GM21360 (cell line): Measurements from ENCODE around the gene GABRA4.

ENCODE experiments used
- ATAC-seq: cut with Tn5 transposase; IDR thresholded peaks from one replicate; pipeline ENCODE4 v1.9.1; 2021; ENCODE audit warnings: mild to moderate bottlenecking, moderate library complexity; ENCODE audit not compliant: unreplicated experiment

The GABRA4 gene

DNA sequence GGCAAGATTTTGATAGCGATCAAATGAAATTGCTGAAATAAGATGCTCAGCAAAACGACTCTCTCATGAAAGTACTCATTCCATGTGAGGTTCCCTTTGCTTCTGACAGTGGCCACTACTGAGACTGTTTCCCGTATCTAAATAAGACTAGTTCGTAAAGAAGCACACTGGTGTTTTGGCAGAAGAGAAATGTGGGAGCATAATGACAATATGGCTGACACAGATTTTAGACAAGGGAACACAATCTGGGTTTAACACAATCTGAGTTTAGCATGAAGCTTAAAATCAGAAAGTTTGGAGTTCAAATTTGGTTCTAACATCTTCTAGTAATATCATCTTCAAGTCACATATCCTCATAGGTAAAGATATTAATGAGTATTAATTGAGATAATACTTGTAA, 13.7 kb downstream of the GABRA4 start:
- no peak for ATAC-seq

DNA sequence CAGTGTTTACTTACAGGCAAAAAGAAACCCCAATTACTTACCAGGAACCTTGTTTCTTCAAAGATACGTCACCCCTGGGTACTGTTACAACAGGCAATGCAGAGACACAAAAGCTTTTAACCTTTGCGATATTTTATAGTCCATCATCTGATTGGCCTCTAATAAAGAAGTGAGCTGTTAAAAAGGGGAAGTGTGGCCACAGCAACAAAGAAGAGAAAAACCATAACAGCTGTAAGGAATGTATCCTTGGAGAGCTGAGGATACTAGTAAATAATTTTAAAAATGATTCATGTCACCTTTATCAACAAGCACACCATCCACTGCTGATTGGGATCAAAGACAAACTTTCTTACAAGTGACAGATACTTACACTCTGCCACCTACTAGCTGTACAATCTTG, 14.1 kb downstream of the GABRA4 start:
- ATAC-seq = no peak

DNA sequence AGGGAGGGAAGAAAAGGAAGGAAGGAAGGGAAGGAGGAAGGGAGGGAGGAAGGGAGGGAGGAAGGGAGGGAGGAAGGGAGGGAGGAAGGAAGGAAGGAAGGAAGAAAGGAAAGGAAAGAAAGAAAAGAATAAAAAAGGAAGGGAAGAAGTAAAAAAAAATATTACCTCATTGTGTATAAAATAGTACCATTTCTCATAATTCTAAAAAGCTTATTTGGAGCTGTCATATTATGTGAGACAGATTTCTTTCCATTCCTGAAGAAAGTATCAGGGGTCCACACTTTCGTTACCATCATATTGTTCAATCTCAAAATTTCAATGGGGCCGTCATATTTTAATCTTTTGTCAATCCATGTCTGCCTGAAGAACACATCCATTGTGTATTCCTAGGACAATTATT, 16.1 kb downstream of the GABRA4 start:
- no peak for ATAC-seq

DNA sequence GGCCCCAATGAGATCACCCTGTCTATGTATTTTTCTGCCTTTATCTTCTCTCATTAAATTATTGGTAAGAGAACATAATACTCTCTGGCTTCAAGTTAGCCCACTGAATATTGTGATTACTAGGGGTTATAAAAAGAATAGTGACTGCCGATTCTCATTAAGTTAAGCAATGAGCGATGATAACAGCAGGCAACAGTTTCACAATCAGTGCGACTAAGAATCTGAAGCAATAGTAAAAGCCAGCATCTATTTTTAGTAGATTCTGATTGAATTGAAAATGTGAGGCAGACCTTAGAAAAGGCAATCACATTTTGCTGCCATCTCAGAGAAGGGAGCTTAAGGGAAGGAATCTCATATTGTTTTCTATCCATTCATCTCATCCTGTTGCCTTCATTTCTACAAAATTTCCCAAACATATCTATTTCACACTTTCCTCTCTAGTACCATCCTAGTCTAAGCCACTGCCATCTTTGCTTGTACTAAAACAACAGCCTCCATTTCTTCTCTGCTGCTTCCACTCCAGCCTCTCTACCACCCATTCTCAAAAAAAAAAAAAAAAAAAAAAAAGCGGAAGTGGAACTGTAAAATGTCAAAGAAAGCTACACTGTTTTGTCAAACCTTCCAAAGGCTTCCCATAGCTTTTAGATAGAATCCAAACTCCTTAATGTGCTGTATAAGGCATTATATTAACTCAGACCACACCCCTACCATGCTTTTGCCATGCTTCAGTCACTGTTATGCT, 17.4 kb downstream of the GABRA4 start:
- peak; percentile 41 for ATAC-seq

DNA sequence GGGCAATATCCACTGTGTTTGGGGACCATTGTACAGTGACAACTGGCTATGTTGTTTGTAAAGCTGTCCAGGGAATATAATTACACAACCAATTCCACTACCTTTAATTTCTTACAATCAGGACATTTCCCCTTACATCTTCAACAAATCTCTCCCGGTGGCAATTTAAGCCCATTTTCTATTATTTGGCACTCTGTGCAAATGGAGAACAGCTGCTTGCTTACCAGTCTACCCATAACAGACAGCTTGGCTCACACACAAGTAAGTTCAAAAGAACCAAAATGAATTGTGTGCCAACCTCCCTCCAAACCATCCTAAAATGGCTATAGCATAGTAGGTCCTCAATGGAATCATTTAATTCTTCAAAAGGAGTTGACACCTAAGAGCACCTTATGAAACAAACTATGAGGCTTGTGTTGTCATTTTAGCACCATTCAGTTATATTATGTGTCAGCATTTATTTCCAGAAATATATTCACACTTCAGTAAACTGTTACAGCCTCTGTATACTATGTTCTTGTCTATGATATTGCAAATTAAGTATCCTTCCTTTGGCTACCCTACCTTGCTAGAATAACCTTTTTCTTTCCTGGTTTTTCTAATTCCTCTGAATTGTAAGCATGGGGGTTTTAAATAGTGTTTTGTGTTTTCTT, 18.4 kb downstream of the GABRA4 start:
- no peak for ATAC-seq

DNA sequence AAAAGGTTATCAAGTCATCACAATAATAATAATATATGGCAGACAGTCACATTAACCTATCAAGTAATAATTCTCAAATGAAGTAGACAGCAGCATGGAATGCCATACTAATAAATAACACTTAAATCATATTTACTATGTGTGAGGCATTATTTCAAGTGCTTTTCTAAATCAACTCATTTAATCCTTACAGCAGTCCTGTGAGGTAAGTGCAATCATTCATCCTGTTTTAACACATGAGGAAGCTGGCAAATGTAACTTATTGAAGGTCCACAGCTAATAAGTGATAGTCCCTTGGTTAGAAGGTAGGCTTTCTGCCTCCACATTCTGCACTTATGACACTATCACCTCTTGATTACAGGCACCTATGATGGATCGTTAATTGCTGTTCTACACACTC, 24.5 kb downstream of the GABRA4 start:
- no peak for ATAC-seq

DNA sequence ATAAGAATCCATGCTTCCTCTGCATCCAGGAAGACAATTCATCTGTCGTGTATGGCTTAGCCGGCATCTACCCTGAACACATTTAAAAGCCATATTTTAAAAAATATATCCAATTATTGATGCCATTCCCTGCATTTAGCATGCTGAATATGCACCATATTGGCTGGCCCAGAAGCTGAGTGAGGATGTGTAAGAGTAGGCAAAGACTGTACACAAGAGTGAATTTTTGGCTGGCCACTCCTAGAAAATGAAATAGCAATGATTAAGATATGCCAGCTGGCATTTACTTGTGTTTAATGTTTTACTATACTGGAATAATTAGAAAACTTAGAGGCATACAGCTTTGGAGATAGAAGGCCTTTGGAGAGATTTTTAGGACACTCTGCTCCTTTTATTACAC, 25.8 kb downstream of the GABRA4 start:
- ATAC-seq = no peak

DNA sequence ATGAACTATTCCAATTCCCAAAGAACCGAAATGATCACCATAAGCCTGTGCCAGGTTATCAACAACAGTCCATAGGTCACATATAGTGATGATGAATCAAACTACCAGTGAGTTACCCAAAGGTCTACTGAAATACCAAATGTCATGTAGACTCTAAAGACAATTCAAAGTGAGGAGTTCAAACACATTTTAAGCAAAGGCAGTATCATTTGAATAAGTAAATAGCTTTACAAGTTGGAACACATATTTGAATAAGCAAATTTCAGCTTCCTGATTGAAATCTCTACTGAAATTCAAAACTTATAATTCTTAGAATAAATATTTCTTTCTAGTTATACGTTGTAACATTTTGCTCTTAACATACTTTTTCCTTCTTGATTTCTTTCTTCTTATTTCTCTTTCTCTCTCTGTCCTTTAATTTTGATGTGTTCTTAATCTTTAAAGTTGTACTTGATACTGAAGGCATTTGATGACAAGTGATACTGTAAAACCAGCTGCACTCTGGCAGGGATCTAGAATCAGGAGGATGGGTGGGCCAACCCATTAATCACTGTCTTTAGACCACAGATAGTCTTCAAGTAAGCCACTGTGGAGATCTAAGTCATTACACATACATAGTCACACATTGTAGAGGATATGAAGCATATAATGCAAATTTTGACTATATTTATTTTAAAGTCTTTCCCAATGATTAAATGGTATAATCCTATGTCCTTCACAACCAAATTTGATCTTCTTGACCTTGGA, 34.5 kb downstream of the GABRA4 start:
- no peak for ATAC-seq

DNA sequence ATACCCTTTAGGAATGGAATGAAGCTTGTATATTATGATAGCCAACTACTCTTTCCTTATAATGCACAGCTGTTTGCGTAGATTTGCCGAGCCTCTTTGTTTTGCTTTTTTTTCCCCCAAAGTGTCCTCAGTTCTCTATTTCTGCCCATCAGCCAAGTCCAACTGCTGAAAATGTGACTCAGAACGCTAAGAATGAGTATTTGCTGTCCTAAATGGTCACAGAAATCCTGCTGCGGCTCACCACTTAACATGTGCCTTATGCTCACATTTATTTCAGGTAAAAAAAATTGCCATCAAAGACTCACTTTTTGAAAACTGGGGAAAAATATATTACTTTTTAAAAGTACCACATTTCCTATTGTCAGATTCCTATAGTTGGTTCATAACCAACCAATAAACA, 36.9 kb downstream of the GABRA4 start:
- no peak for ATAC-seq

DNA sequence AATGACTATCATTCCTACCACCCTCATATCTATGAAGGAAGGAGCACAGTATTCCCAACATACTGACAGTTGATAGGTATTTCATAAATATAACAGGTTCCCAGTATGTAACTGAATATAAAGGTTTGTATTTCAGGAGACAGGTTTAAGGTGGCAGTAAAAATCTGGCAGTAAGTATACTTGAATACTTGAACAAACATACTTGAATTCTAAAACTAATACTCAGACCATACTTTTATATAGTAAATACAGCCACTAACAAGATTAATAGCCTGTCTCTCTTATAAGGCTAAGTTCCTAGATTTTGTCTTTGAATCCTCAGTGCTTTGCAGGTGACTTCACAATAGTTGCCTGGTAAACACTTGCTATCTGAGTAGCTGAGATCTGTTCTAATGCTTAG, 37.8 kb downstream of the GABRA4 start:
- ATAC-seq = no peak

DNA sequence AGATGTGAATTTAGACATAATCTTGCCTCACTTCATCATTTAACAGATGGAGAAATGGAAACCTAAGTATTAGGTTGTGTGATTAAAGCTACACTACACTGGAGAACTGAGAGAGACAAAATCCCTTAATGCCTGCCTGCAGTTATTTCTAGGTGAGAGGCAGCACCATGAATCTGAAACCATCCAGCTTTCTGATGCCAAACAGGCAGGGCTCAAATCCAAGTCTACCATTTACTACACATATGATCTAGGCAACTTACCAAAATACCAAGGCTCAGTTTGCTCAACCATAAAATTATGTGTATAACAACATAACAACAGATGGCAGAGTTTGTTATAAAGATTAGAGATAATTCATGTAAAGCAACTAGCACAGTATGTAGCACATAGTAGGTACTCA, 38.7 kb downstream of the GABRA4 start:
- no peak for ATAC-seq

DNA sequence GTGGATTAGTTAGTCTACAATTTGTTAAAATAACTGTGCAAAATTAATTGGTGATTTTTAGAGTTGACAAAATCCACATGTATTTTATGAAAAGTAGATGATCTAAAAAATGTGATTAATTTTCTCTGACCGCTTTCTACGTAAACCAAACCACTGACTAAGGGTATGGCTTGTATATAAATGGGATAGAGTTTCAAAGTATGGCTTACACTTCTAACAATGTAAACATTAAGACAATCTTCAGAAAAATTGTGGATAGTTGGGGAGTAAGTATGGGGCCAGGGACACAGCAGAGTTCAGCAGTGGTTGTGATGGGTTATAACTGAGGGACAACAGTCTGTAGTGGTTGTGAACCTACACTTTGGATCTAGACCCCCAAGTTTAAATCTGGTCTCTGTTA, 39.8 kb downstream of the GABRA4 start:
- no peak for ATAC-seq

DNA sequence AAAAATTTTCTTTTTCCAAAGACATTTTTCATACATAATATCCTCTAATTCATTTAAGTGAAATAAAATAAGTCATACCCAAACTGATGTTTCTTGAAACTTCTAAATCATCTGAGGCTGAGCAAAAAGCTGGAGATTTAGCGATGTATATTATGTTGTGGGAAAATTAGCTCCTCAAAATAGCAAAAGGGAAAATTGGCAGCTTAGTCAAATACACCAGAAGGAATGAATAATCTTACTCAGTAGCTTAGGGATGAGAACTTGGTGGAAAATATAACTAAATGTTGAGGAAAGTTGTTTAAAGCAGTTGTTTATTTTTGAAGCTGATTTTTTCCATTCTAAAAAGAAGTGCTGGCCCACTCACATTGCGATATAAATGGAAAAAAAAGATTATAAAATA, 40.9 kb downstream of the GABRA4 start:
- ATAC-seq = no peak

DNA sequence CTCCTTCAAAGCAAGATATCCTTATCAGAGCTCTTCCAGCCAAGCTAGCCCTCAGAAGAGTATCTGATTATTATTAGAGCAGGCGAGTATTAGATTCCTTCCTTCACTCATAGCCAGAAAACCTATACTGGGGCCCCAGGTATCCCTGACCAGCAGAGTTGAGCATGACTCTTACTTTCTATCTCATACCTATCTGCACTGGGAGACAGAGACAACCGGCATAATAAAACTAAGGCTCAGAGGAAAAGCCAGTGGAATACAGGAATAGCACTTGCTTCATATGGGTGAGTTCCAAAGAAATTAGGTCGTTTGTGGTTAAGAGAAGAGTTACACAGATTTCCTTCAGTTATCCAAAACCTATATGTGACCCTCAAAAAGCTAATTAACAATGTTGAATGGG, 42.6 kb downstream of the GABRA4 start:
- ATAC-seq = no peak

DNA sequence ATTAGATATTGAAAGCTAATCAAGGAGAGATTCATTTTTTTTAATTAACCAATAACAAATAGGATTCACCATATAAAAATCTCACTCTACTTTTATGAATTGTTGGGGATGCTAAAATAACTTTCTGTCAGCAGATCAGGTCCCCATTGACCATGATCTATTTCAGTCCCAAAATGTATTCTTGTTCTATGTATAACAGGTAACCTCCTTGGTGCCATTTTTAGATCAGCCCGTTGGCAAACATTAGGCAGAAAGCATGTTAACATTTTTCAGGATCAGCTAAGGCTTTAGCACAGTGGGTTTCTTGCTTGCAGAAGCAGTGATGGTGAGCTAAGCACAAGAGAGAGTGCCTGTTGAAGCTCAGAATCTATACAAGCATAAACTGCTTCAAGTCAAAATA, 43.6 kb downstream of the GABRA4 start:
- no peak for ATAC-seq

DNA sequence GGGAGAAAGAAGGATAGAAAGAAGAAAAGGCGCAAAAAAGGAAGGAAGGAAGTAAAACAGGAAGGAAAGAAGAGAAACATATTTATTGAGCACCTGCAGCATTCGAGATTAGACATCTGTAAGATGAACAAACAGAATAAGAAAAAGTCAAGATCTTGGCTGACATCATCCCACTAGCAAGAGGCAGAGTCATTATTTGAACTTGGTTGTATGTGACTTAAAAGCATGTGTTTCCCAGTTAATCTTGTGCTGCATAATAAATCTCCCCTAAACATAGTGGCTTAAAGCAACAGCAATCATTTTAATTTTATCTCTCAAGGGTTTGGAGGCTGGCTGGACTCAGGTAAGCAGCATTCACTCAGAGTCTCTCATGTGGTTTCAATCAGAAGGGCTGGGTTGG, 45.8 kb downstream of the GABRA4 start:
- no peak for ATAC-seq

DNA sequence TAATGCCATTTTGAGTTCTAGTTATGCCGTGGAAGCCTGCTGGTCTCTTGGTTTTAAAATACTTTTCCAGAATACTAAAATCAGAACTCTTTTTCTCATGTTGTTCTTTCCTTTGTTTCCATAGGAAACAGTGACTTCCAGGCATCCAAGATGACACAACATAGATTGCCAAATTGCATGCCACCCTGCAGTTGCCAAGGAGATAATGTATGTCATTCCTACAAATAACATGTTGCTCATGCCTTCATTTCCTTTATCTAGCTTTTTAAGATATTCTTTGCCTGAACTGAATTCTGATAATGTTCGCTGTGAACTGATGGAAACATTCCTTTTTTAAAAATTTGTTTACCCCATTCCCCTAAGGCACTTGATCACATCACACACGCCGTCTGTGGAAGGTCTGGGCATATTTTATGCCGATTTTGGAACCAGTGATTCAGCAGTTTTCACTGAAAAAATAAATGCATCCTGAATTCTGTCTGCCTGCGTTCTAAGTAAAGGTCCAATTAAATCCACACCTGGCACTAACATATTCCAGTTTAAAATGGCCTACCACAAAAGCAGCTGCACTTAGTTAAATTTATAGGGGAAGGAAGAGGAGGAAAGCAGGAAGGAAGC, 46.4 kb downstream of the GABRA4 start:
- no peak for ATAC-seq

DNA sequence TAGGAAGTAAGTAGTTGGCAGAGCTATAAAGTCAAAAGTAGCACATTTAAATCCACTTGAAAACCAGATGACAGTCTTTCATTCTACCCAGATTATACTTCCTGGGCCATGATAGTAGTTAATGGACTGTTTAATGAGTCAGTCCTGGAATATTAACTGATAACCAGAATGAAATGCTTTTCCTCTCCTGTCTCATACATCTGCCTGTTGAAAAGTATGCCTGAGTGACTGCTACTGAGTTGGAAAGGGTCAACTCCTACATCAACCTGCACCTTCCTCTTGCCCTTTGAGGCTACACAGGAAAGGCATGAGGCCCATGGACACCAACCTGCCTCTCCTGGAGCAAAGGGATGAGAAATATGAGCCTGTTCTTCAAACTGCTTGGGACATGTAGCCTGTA, 48.3 kb downstream of the GABRA4 start:
- ATAC-seq = no peak

DNA sequence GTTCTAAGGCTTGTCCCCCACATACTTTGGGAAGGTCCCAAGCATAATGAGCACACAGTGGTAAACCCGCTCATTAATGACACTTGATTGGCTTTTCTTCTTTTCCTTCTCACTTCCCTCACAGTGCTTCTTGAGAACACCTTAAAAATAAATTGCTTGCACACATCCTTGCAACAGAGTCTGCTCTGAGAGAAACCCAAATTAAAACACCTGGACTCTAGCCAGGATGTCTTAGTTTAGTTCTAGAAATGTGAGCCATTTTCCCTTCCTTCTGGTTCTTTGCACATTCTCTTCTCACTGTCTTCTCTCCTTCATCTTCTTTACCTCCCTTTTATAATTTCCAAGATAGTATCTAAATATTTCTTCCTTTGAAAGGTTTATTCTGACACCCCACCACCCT, 49.0 kb downstream of the GABRA4 start:
- no peak for ATAC-seq

DNA sequence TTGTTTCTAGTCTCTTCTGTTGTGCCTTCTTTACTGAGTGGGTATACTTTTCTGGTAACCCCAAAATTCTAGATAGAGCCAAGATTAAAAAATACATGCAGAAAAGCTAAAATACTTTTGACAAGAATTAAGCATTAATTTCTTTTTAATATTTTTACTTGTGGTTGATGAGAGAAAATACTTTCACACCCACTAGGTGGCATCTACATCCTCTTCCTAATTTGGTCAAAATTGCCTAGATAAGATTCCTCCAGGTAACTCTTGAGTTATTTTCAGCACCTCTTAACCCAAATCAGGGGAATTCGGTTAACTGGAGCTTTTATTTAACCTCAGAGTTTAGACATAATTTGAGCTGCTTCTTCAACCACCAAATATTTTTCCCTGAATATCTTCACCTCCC, 55.9 kb downstream of the GABRA4 start:
- ATAC-seq = peak; percentile 63

DNA sequence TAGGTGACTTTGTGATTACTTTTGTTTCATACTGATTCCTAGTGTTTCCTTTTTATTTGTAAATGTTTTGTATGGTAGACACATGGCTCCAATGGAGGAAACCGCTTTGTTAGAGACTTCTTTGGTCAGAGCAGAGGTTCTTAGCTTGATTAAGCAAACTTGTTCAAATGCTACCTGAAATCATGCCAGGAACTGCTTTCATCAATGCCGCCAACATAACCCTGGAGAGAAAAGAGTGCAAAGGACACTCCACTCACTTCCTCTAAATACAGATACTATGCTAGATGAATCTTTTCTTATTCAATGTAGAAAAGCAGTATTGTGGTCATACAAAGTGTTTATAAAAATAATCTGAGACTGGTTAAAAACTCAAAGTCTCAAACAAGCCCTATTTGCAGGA, 58.7 kb downstream of the GABRA4 start:
- ATAC-seq = no peak

DNA sequence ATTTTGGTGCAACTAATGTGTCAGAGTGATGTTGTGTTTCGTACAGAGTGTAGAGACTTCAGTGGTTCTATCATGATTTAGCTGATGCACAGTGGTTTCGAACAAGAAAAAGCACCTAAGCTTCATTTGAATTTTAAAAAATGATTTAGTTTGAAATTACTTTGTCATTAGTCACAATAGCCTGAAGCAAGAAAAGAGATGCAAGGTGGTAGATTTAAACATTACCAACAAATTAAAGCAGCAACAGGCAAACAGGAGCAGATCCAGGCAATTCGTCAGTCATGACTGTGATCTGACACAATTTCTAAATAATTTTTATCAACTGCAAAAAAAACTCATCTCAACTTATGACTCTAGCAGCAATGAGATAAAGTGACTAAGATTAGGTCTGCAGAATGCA, 59.7 kb downstream of the GABRA4 start:
- ATAC-seq = no peak
